ENCODE results near the gene HNRNPA1. TPM values are rescaled to one million over a fixed set of nuclear protein-coding genes. Genes with fewer than 3 reads are reported as not detected.

Gene HNRNPA1
- total and polyA plus RNA-seq, 2 donors (not counting 1 experiment from before 2014, with no cell fraction given), result 631 to 1,040 TPM

DNA sequence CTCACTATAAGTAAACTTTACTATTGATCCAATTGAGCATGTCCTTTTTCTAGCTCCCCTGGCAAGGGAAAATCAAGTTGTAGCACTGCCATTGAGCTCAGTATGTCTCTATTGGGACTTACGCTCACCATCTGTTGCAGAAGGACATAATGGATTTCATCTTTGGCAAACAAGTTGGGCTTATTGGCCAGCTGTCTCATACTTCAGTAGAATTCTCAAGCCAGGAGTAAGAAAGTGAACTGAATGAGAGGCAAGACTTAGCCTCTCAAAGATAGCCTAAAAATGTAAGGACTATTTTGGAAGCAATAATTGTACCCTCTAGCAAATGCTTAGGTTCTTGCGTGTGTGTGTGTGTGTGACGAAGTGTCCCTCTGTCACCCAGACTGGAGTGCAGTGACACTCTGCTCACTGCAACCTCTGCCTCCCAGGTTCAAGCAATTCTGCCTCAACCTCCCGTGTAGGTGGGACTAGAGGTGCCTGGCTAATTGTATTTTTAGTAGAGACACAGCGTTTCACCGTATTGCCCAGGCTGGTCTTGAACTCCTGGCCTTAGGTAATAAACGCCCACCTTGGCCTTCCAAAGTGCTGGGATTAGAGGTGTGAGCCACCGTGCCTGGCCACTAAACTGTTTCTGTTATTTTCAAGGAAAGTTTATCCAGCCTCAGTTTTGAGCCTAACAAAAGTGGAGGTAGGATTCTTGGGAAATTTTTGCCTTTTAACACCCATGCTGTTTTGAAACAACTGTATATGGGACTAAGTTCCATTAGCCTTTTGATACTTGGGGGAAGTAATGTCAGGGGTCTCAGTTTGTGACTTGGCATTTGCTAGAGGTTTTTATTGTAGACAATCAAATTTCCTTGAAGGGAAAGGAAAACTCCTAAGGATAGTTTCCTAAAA, 7.0 kb downstream of the HNRNPA1 start:
- peaks cover 50% of the 10 kb centered on the region for H3K4me1 Mint-ChIP-seq
- ChIA-PET POLR2A (interaction anchor here (1.6 kb wide), 1 partner anchor 37 kb away, joined by 5 read pairs; the partner anchor contains the start of gene COPZ1), CTCF (interaction anchor here (1.1 to 2.3 kb wide), 5 partner anchors 13 to 50 kb away, joined by 4 to 12 read pairs (median 7); partner anchors contain the start of genes COPZ1 and NFE2)
- Histone ChIP-seq H3K27me3 (replicated peaks in 1 of 4; ENCODE audit: control extremely low read depth in 1 of 4, control insufficient read depth in 3 of 4, insufficient read depth in 4 of 4, low read length in 3 of 4) (no peaks in the 10 kb centered on the region), H3K36me3 (replicated peaks in 1 of 2; ENCODE audit: control extremely low read depth in 1 of 2, control insufficient read depth in 1 of 2, extremely low read depth in 1 of 2, insufficient read depth in 2 of 2, low read length in 1 of 2) (peaks cover under 1 to 60% of the 10 kb centered on the region in 2 experiments), H3K79me2 (ENCODE audit: control insufficient read depth, insufficient read depth, low read length) (peaks cover 10% of the 10 kb centered on the region), H3K4me3 (ENCODE audit: control extremely low read depth in 1 of 5, extremely low read depth in 1 of 5, insufficient read depth in 1 of 5, low read depth in 2 of 5, low read length in 4 of 5) (no peak overlapping the region), H4K20me1 (ENCODE audit: control insufficient read depth, insufficient read depth, low read length, poor library complexity, severe bottlenecking) (peaks cover 33% of the 10 kb centered on the region), H3K4me2 (replicated peaks; ENCODE audit: low read depth, low read length, poor library complexity, severe bottlenecking) (no peak overlapping the region), H3K9ac (ENCODE audit: low read length) (no peak overlapping the region), H3K4me1 (ENCODE audit: control insufficient read depth in 2 of 2, insufficient read depth in 2 of 2, low read length in 2 of 2) (peaks cover 38 to 46% of the 10 kb centered on the region in 2 donors), H3K27ac (ENCODE audit: low read length in 2 of 2) (no peak overlapping the region), H3K9me3 (ENCODE audit: control extremely low read depth in 1 of 3, control insufficient read depth in 2 of 3, insufficient read depth in 1 of 3, low read length in 2 of 3) (no peaks in the 10 kb centered on the region), H2AFZ (ENCODE audit: insufficient read depth, low read depth, low read length, poor library complexity, severe bottlenecking) (no peak overlapping the region)
- no peak overlapping the region for H3K27ac Mint-ChIP-seq
- no peaks in the 10 kb centered on the region for H3K9me3 Mint-ChIP-seq (ENCODE audit: insufficient read depth)
- H3K4me3 Mint-ChIP-seq, result no peak overlapping the region
- H3K27me3 Mint-ChIP-seq, result no peaks in the 10 kb centered on the region
- 81% methylated on average over 5 of the region's 8 CpGs for WGBS (ENCODE audit: insufficient coverage)
- DNase-seq, result no peak
- ATAC-seq (ENCODE audit: low read depth), result no peak
- TF ChIP-seq, protein P1, sequence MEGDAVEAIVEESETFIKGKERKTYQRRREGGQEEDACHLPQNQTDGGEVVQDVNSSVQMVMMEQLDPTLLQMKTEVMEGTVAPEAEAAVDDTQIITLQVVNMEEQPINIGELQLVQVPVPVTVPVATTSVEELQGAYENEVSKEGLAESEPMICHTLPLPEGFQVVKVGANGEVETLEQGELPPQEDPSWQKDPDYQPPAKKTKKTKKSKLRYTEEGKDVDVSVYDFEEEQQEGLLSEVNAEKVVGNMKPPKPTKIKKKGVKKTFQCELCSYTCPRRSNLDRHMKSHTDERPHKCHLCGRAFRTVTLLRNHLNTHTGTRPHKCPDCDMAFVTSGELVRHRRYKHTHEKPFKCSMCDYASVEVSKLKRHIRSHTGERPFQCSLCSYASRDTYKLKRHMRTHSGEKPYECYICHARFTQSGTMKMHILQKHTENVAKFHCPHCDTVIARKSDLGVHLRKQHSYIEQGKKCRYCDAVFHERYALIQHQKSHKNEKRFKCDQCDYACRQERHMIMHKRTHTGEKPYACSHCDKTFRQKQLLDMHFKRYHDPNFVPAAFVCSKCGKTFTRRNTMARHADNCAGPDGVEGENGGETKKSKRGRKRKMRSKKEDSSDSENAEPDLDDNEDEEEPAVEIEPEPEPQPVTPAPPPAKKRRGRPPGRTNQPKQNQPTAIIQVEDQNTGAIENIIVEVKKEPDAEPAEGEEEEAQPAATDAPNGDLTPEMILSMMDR (IDR thresholded peaks at IDR 0.05), result no peak
- no peak for TF ChIP-seq EZH2 (IDR thresholded peaks at IDR 0.05; ENCODE audit: borderline replicate concordance, insufficient read depth, low read depth, low read length, poor library complexity, severe bottlenecking)
- intact Hi-C loops (cut with micrococcal nuclease), result no loop called here
